ENCODE data around the gene GRK2. TPM values are rescaled to one million over a fixed set of nuclear protein-coding genes. Genes with fewer than 3 reads are reported as not detected.

GRK2 gene
- total RNA-seq, 1 experiment from 2014 or later = 56.3 TPM

DNA sequence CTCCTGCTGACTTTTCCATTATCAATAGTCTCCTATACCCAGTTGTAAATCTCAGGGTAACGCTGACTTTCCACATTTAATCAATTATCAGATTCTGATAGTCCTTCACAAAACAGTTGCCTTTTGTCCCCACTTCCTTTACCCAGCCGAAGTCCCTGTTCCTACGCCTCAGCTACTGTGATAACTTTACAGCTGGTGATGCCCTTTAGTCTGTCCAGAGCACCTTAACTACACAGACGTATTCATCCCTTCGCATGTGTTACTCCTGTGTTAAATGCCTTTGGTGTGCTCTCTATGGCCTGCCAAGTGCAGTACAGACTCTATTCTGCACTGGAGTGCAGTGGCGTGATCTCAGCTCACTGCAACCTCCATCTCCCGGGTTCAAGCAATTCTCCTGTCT is 57.3 kb downstream of the GRK2 start:
- H3K36me3 Mint-ChIP-seq (ENCODE audit: insufficient read depth in 1 of 3, low read depth in 3 of 3) = no peaks in the 10 kb centered on the region

More for the DNA sequence above, 57.3 kb downstream of the GRK2 start:
- no peak overlapping the region for H3K18ac ChIP-seq (ENCODE audit: insufficient read length, low read depth, low read length)
- H3K27me3 ChIP-seq (ENCODE audit: insufficient read depth, low read length) = peaks cover 7% of the 10 kb centered on the region
- H3T11ph ChIP-seq (ENCODE audit: low read length) = no peak overlapping the region
- Mint-ChIP-seq H3K27me3 (ENCODE audit: low read depth) (peaks cover 26% of the 10 kb centered on the region), H3K27ac (no peak overlapping the region), H3K4me1 (peaks cover 2 to 4% of the 10 kb centered on the region in 2 experiments; a peak in 3 of 4 replicates), H3K9me3 (no peaks in the 10 kb centered on the region), H3K4me3 (no peak overlapping the region)
- H3K79me1 ChIP-seq (ENCODE audit: insufficient read depth, low read depth, low read length, poor library complexity, severe bottlenecking) = no peaks in the 10 kb centered on the region
- no peak overlapping the region for H2BK12ac ChIP-seq (ENCODE audit: insufficient read length, low read depth, low read length)
- H2BK15ac ChIP-seq (ENCODE audit: low read depth, low read length) = no peak overlapping the region
- H3K79me2 ChIP-seq (ENCODE audit: insufficient read depth, low read length) = no peaks in the 10 kb centered on the region
- H3K14ac ChIP-seq (ENCODE audit: insufficient read depth, low read length) = no peak overlapping the region
- no peak overlapping the region for H3K23ac ChIP-seq (ENCODE audit: insufficient read length, low read depth, low read length)
- H2AFZ ChIP-seq (ENCODE audit: low read length) = no peak overlapping the region
- no peaks in the 10 kb centered on the region for H3K9me3 ChIP-seq (ENCODE audit: control insufficient read depth, low read depth, low read length)
- no peak overlapping the region for H4K5ac ChIP-seq (ENCODE audit: insufficient read length, low read depth, low read length)
- TF ChIP-seq, protein P1, sequence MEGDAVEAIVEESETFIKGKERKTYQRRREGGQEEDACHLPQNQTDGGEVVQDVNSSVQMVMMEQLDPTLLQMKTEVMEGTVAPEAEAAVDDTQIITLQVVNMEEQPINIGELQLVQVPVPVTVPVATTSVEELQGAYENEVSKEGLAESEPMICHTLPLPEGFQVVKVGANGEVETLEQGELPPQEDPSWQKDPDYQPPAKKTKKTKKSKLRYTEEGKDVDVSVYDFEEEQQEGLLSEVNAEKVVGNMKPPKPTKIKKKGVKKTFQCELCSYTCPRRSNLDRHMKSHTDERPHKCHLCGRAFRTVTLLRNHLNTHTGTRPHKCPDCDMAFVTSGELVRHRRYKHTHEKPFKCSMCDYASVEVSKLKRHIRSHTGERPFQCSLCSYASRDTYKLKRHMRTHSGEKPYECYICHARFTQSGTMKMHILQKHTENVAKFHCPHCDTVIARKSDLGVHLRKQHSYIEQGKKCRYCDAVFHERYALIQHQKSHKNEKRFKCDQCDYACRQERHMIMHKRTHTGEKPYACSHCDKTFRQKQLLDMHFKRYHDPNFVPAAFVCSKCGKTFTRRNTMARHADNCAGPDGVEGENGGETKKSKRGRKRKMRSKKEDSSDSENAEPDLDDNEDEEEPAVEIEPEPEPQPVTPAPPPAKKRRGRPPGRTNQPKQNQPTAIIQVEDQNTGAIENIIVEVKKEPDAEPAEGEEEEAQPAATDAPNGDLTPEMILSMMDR (conservative IDR thresholded peaks at IDR 0.05) = no peak
- no peak overlapping the region for H2AK5ac ChIP-seq (ENCODE audit: insufficient read length, low read length)
- no peak overlapping the region for H3K56ac ChIP-seq (ENCODE audit: insufficient read length, low read depth, low read length)
- no peaks in the 10 kb centered on the region for H3K23me2 ChIP-seq (ENCODE audit: insufficient read length, low read depth, low read length, poor library complexity, severe bottlenecking)
- no peaks in the 10 kb centered on the region for H3K4me1 ChIP-seq (ENCODE audit: insufficient read depth, low read length)
- H3K9ac ChIP-seq (ENCODE audit: extremely low read depth, insufficient read length, low read length) = no peak overlapping the region
- WGBS (ENCODE audit: extremely low coverage, insufficient read length, low lambda C conversion rate) = no CpG with 5 or more reads among the region's 7 CpGs
- H2BK20ac ChIP-seq (ENCODE audit: low read depth, low read length, poor library complexity, severe bottlenecking) = no peak overlapping the region
- peaks cover 3% of the 10 kb centered on the region for H4K20me1 ChIP-seq (ENCODE audit: control insufficient read depth, insufficient read depth, insufficient read length)
- no peak overlapping the region for H4K8ac ChIP-seq (replicated peaks; ENCODE audit: insufficient read length, low read depth, low read length)
- no peak overlapping the region for H3K4me2 ChIP-seq (ENCODE audit: insufficient read depth, insufficient read length, low read length)
- H2BK120ac ChIP-seq (ENCODE audit: low read depth, low read length, poor library complexity, severe bottlenecking) = no peak overlapping the region
- H4K91ac ChIP-seq (ENCODE audit: insufficient read length, low read depth, low read length) = no peak overlapping the region
- H2BK5ac ChIP-seq (ENCODE audit: insufficient read length, low read length) = no peak overlapping the region
- DNase-seq = no peak
- no peak overlapping the region for H3K4ac ChIP-seq (ENCODE audit: low read depth, low read length)
- H3K27ac ChIP-seq (ENCODE audit: insufficient read length, low read depth, low read length) = no peak overlapping the region

All from H9 (cell line).